GM18517 (cell line): ENCODE measurements around the gene FARP1.
"Not testable (repeated sequence)": the region's sequence is repeated elsewhere in the genome, so short reads cannot be mapped to it uniquely, and the experiment has no call there.

ENCODE experiments used
- ATAC-seq: cut with Tn5 transposase; IDR thresholded peaks from one replicate; pipeline ENCODE4 v1.9.1; 2021; ENCODE audit warnings: mild to moderate bottlenecking, moderate library complexity; ENCODE audit not compliant: unreplicated experiment

FARP1 gene

DNA sequence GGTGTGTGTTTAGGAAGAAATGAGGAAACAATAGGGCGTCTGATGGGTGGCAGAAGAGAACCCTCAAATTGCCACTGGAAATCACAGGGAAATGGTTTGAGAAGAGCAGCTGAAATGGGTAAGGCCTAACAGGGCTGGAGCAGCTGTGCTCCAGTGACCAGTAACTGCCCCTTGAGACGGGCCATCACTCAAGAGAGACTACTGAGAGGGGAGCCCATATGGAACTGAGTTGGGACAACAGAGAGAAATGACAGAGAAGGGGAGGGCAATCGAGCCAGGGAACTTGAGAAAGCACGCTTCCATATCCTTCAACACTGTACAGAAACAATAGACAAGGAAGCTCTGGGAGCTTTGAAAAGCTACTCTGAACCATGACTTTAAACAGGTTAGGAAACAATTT is 209.3 kb downstream of the FARP1 start:
- ATAC-seq = no peak

DNA sequence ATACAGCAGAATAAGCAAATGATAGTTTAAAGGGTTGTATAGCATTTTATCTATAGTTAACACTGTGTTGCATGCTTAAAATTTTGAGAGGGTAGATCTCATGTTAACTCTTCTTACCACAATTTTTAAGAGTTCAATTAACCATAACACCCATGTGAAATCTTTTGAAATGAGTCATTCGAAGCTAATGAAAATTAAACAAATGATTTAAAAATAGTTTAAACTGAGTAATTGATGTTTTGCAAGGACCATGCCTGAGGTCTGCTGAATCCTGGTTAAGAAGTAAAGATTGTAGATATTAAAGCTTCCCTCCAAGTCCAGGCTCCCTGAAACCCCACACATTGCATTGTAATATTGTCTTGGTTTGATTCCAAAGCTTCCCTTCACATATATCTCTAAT is 210.9 kb downstream of the FARP1 start:
- ATAC-seq = no peak

GRCh38 chr13:98358937-98359336 is 216.0 kb downstream of the FARP1 start:
- ATAC-seq = no peak

- ATAC-seq = no peak
Observed at GRCh38 chr13:98360545-98360944, 217.7 kb downstream of the FARP1 start.

GRCh38 chr13:98363326-98363725 is 220.4 kb downstream of the FARP1 start:
- ATAC-seq = no peak

DNA sequence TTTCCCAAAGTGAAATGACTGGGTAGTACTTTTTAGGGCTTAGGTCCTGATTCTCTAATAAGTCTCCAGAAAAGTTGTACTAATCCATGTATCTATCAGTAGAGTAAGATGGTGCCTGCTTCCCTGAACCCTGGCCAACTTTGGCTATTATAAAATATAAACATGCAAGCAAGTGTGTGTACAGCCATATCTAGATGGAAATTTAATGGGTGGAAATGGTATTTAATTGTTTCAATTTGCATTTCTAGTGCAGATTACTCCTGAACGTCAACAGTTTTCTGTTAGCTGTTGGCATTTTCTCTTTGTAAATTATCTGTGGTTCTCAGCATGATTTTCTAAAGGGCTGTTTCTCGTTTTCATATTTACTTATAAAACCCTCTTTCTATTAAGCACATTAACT is 221.3 kb downstream of the FARP1 start:
- no peak for ATAC-seq

GRCh38 chr13:98364647-98365046 is 221.8 kb downstream of the FARP1 start:
- no peak for ATAC-seq

DNA sequence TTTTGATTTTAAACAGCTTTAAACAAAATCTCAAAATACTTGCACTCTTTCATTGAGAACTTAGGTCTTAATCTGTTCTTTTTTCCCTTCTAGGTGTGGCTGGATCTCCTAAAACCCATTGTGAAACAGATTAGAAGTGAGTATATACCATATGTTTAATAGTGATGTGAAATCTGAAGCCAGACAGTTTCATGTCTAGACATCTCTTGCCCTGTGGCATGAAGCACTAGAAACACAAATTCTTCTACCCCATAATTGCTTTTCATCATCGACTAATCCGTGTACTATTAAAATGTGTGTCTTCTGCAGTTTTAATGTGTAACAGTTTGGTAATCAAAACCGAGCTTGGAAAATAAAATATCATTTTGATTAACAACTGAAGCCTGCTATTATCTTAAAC is 222.4 kb downstream of the FARP1 start:
- ATAC-seq = no peak

GRCh38 chr13:98366010-98366409 is 223.1 kb downstream of the FARP1 start:
- no peak for ATAC-seq

DNA sequence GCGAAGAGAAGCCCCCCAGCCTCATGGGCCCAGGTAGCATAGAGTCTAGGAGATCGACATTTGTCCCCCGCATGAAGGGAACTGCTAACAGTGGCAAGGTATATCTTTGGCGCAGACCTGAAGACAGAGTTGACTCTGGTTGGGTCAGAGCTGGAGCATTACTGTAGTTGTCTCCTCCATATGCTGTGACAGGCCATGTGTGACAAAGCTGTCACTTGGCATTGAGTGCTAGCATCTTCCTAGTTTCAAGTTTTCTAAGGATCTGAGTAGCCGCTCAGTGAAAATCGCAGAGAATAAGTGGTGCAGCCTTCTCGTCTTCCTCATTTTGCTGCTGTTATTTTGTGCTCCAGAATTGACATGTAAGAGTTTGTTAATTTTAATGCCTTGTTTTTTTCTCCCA is 223.5 kb downstream of the FARP1 start:
- no peak for ATAC-seq

- ATAC-seq = no peak
Observed at GRCh38 chr13:98366959-98367358, 224.1 kb downstream of the FARP1 start.

GRCh38 chr13:98368019-98368418 is 225.1 kb downstream of the FARP1 start:
- no peak for ATAC-seq

GRCh38 chr13:98369520-98369919 is 226.6 kb downstream of the FARP1 start:
- ATAC-seq = not testable (repeated sequence)

- ATAC-seq = no peak
Observed at GRCh38 chr13:98370261-98370660, 227.4 kb downstream of the FARP1 start.

DNA sequence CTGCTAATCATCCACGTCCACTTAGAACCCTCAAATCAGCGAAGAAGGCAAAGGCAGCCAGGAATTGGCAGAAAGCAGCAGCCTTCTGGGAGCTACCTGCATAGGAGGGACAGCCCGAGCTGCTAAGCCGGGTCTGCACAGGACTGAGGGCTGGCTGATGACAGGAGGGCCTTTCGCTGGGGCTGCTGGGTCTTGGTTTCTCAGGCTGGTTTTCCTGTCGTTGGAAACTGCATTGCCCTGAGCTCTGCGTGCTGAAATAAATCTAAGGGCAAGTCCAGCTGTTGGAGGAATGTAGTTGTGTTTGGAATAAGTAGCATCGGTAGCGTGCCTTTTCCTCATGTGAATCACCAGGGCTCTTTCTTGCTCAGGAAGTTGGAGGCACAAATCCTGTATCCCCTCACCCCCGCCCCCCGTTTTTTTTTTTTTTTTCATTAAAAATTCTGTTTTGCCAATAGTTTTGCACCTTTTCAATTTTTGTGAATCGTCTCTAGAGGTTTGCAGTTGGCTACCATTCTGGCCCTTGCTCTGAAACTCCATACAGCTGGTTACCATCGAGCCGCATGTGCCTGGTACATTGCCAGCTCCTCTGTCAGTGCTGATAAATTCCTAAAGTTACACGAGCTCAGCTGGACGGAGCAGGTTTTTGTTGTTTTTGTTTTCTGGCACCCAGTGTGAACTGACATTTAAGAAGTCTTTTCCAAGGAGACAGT is 228.1 kb downstream of the FARP1 start:
- ATAC-seq = no peak

DNA sequence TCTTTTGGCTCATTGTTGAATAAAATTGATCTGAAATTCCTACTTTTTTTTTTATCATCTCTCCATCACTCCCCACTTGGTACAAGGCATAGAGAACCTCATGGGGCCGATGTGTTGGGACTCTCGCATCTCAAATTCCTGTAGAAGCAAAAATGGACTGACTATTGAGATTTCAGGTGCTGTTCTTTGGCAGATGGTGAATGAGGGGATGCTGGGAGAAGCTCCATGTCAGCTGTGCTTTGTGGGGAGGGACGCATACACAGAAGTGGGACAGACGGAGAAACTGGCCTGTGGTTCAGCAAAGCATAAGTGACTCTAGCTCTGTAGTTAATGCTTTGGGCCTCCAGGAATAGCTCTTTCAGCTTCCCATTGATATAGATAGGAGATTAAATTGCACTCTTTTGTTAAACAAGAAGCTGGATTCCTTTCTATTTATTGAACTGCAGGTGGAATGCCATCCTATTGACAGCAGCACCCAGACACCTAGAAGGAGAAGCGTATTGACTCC is 228.7 kb downstream of the FARP1 start:
- no peak for ATAC-seq

DNA sequence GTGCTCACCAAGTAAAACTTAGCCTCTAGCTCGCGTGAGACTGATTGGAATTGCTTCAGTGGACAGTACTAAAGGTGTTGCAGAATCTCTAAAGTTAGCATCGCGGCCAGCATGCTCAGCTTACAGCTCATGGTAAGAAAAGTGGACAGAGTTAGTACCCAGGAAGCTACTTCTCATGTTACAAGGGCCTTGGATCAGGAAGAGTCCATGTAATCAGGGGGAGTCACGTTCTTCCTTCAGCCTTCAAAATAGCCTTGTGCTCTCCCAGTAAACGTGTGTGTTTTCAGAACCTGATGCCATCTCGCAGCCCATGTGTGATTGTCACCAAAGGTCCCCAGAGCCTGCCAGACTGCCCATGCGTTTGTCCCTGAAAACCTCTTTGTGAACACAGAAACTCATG is 230.0 kb downstream of the FARP1 start:
- ATAC-seq = no peak

DNA sequence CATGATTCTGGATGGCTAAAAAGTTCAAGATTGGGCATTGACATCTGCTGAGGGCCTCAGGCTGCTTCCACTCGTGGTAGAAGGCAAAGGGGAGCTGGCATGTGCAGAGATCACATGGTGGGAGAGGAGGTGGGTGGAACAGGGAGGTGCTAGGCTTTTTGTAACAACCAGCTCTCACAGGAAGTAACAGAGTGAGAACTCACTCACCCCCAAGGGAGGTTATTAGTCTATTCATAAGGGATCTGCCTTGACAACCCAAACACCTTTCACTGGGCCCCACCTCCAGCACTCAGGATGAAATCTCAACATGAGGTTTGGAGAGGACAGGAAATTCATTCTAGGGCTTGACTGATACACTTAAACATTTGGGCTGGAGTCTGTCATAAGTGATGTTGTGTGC is 231.9 kb downstream of the FARP1 start:
- no peak for ATAC-seq

GRCh38 chr13:98377635-98378378 is 234.9 kb downstream of the FARP1 start:
- ATAC-seq = no peak

GRCh38 chr13:98384739-98385138 is 241.8 kb downstream of the FARP1 start:
- no peak for ATAC-seq

DNA sequence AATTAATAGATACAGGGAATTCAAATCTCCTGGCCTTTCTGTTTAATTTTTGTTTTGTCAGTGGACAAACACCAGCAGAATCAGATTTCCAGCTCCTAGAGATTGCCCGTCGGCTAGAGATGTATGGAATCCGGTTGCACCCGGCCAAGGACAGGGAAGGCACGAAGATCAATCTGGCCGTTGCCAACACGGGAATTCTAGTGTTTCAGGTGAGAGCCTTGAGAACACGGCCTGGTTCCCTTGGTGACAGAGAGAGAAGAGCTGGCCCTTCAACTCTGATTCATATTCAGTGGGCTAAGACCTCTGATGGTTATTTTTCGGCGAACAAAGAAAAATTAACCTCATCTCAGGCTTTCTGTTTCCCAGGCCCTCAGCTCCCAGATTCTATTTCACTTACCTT is 242.7 kb downstream of the FARP1 start:
- no peak for ATAC-seq

- no peak for ATAC-seq
Observed at GRCh38 chr13:98386637-98387036, 243.7 kb downstream of the FARP1 start.
